WTC11 (cell line): ENCODE data around the gene COL19A1. TPM values are rescaled to one million over a fixed set of nuclear protein-coding genes. Genes with fewer than 3 reads are reported as not detected.

Experiments
- ATAC-seq: fragments of 200-7000 bp; cut with Tn5 transposase; 2 replicates; pipeline ENCODE4 v1.10.0; 2021; ENCODE audit warnings: mild to moderate bottlenecking, moderate library complexity
- CTCF ChIA-PET: fragments of 300-600 bp; sonication (Branson Sonifier 250); formaldehyde crosslinking; loops from one replicate; lab custom pipeline; 2021; ENCODE audit warnings: antibody characterized with exemption; lab: Charles Lee
- POLR2A ChIA-PET: fragments of 350-600 bp; sonication (Branson Sonifier 250); formaldehyde crosslinking; loops from one replicate; lab custom pipeline; 2021; ENCODE audit warnings: antibody characterized with exemption; lab: Charles Lee
- DNase-seq: peaks from one replicate; pipeline ENCODE4 v3.0.0; 2021; ENCODE audit warnings: low spot score
- H3K27ac Mint-ChIP-seq: 2 replicates; pipeline ENCODE4 v1.8.0; 2021; ENCODE audit warnings: mixed read lengths
- H3K27me3 Mint-ChIP-seq: 2 replicates; pipeline ENCODE4 v1.8.0; 2021; ENCODE audit warnings: low read depth, mild to moderate bottlenecking, moderate library complexity, mixed read lengths
- H3K36me3 Mint-ChIP-seq: 2 replicates; pipeline ENCODE4 v1.8.0; 2021; ENCODE audit warnings: mixed read lengths
- H3K4me1 Mint-ChIP-seq: 2 replicates; pipeline ENCODE4 v1.8.0; 2022; ENCODE audit warnings: mixed read lengths
- H3K4me3 Mint-ChIP-seq: 2 replicates; pipeline ENCODE4 v1.8.0; 2021; ENCODE audit warnings: mild to moderate bottlenecking, moderate library complexity, mixed read lengths
- H3K9me3 Mint-ChIP-seq: 2 replicates; pipeline ENCODE4 v1.8.0; 2021; ENCODE audit warnings: mixed read lengths
- CREM ChIP-seq: sonication (generic); formaldehyde crosslinking; IDR thresholded peaks from 2 replicates; pipeline ENCODE4 v1.8.1; 2022; ENCODE audit warnings: mild to moderate bottlenecking, missing genetic modification reagents, moderate library complexity
- EMX1 ChIP-seq: fragments of 250-450 bp; sonication (Bioruptor Pico); IDR thresholded peaks from 2 replicates; pipeline ENCODE4 v1.8.0; 2021; ENCODE audit warnings: mild to moderate bottlenecking
- GABPB1 ChIP-seq: sonication (generic); formaldehyde crosslinking; IDR thresholded peaks from 2 replicates; pipeline ENCODE4 v1.8.1; 2023; ENCODE audit warnings: mild to moderate bottlenecking, missing genetic modification reagents
- MXD4 ChIP-seq: fragments of 250-450 bp; sonication (Bioruptor Pico); IDR thresholded peaks from 2 replicates; pipeline ENCODE4 v1.8.0; 2021; ENCODE audit warnings: mild to moderate bottlenecking, moderate library complexity, borderline replicate concordance
- NFATC4 ChIP-seq: fragments of 250-450 bp; sonication (Bioruptor Pico); IDR thresholded peaks from 2 replicates; pipeline ENCODE4 v1.9.0; 2021; ENCODE audit warnings: mild to moderate bottlenecking
- OVOL2 ChIP-seq: fragments of 250-450 bp; sonication (Bioruptor Pico); IDR thresholded peaks from 2 replicates; pipeline ENCODE4 v1.9.0; 2021; ENCODE audit warnings: mild to moderate bottlenecking, borderline replicate concordance
- SMAD4 ChIP-seq: sonication (generic); formaldehyde crosslinking; IDR thresholded peaks from 2 replicates; pipeline ENCODE4 v1.8.0; 2022; ENCODE audit warnings: mild to moderate bottlenecking, missing genetic modification reagents
- TCF7 ChIP-seq: sonication (generic); formaldehyde crosslinking; IDR thresholded peaks from 2 replicates; pipeline ENCODE4 v1.8.0; 2022; ENCODE audit warnings: mild to moderate bottlenecking, low read depth, missing genetic modification reagents, moderate library complexity
- TP53 ChIP-seq: sonication (generic); formaldehyde crosslinking; IDR thresholded peaks from 2 replicates; pipeline ENCODE4 v1.8.1; 2023; ENCODE audit warnings: mild to moderate bottlenecking, missing genetic modification reagents
- ZNF121 ChIP-seq: sonication (generic); formaldehyde crosslinking; IDR thresholded peaks from 2 replicates; pipeline ENCODE4 v1.8.0; 2023; ENCODE audit warnings: missing genetic modification reagents
- ZNF138 ChIP-seq: sonication (generic); formaldehyde crosslinking; conservative IDR thresholded peaks from 2 replicates; pipeline ENCODE4 v1.8.1; 2022; ENCODE audit warnings: mild to moderate bottlenecking, moderate library complexity, missing genetic modification reagents
- ZNF396 ChIP-seq: fragments of 250-450 bp; sonication (Bioruptor Pico); IDR thresholded peaks from 2 replicates; pipeline ENCODE4 v1.8.0; 2021; ENCODE audit warnings: mild to moderate bottlenecking, moderate library complexity, borderline replicate concordance
- ZNF423 ChIP-seq: fragments of 250-450 bp; sonication (Bioruptor Pico); IDR thresholded peaks from 2 replicates; pipeline ENCODE4 v2.1.2; 2022; ENCODE audit warnings: mild to moderate bottlenecking, moderate library complexity
- total RNA-seq: library from RNA; stranded (reverse); gene quantifications from 3 replicates; pipeline ENCODE4 v1.2.3, GENCODE V29; 2021
- TF ChIP-seq, protein P1 (sequence below): sonication (generic); formaldehyde crosslinking; IDR thresholded peaks from 2 replicates; pipeline ENCODE4 v1.8.1; 2022; ENCODE audit warnings: low read depth, mild to moderate bottlenecking, moderate library complexity, missing genetic modification reagents, borderline replicate concordance
- TF ChIP-seq, protein P2 (sequence below): sonication (generic); formaldehyde crosslinking; IDR thresholded peaks from 2 replicates; pipeline ENCODE4 v1.8.1; 2023; ENCODE audit warnings: mild to moderate bottlenecking, missing genetic modification reagents
- TF ChIP-seq, protein P3 (sequence below): fragments of 250-450 bp; sonication (Bioruptor Pico); IDR thresholded peaks from 2 replicates; pipeline ENCODE4 v1.9.0; 2021; ENCODE audit warnings: mild to moderate bottlenecking
- TF ChIP-seq, protein P4 (sequence below): fragments of 250-450 bp; sonication (Bioruptor Pico); IDR thresholded peaks from 2 replicates; pipeline ENCODE4 v1.9.0; 2021; ENCODE audit warnings: mild to moderate bottlenecking
- TF ChIP-seq, protein P5 (sequence below): fragments of 250-450 bp; sonication (Bioruptor Pico); IDR thresholded peaks from 2 replicates; pipeline ENCODE4 v2.1.2; 2022; ENCODE audit warnings: mild to moderate bottlenecking, moderate library complexity
- TF ChIP-seq, protein P6 (sequence below): fragments of 200-600 bp; IDR thresholded peaks from 2 replicates; pipeline ENCODE4 v1.8.0; 2022; ENCODE audit warnings: antibody characterized with exemption
- TF ChIP-seq, protein P7 (sequence below): fragments of 250-450 bp; sonication (Bioruptor Pico); conservative IDR thresholded peaks from 2 replicates; pipeline ENCODE4 v1.9.0; 2021; ENCODE audit warnings: mild to moderate bottlenecking
- TF ChIP-seq, protein P8 (sequence below): fragments of 250-450 bp; sonication (Bioruptor Pico); IDR thresholded peaks from 2 replicates; pipeline ENCODE4 v1.9.0; 2021; ENCODE audit warnings: moderate library complexity, mild to moderate bottlenecking, inconsistent platforms, borderline replicate concordance

Gene COL19A1
- total RNA-seq, 1 experiment from 2014 or later = not detected

DNA sequence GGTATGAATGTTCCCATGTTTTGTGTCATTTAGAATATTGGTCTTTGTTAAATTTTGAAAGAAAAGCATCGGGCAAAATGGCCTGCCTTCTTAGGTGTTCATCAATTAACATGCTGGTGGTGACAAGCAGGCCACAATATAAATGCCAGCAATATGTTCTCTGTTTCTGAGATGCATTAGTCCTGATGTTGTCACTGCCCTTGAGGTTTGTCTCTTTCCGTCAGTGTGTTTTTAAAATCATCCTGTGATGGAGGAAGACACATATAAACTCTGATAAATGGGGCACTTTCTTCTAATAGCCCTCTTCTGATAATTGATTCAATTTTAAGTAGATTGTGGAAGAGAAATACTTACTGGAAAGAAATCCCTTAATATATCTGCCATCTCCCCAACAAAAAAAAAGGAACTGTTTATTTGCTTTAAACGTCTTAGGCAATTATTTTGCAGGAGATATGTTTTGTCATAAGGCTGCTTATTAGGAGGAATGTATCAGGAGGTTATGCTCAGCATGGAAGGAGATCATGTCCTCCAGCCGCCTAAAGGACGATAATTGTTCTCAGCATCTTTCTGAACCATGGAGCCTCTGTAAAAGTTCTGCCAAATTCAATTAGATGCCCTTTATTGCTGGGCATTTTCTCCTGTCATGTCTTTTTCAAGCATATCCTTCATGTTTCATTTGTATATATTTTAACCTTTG, 302.5 kb downstream of the COL19A1 start:
- Mint-ChIP-seq H3K27ac (no peak overlapping the region), H3K27me3 (no peaks in the 10 kb centered on the region; the same call in 1 of the 2 replicates), H3K4me3 (no peak overlapping the region), H3K9me3 (no peaks in the 10 kb centered on the region), H3K4me1 (peaks cover 4% of the 10 kb centered on the region)
- POLR2A ChIA-PET = no interaction called here
- ATAC-seq = no peak
- no peak for DNase-seq
- TF ChIP-seq TP53 (CRISPR knock-in tag) = no peak
- TF ChIP-seq, protein P1, sequence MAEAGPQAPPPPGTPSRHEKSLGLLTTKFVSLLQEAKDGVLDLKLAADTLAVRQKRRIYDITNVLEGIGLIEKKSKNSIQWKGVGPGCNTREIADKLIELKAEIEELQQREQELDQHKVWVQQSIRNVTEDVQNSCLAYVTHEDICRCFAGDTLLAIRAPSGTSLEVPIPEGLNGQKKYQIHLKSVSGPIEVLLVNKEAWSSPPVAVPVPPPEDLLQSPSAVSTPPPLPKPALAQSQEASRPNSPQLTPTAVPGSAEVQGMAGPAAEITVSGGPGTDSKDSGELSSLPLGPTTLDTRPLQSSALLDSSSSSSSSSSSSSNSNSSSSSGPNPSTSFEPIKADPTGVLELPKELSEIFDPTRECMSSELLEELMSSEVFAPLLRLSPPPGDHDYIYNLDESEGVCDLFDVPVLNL (CRISPR knock-in tag) = no peak
- no peak for TF ChIP-seq ZNF138 (CRISPR knock-in tag)
- TF ChIP-seq, protein P2, sequence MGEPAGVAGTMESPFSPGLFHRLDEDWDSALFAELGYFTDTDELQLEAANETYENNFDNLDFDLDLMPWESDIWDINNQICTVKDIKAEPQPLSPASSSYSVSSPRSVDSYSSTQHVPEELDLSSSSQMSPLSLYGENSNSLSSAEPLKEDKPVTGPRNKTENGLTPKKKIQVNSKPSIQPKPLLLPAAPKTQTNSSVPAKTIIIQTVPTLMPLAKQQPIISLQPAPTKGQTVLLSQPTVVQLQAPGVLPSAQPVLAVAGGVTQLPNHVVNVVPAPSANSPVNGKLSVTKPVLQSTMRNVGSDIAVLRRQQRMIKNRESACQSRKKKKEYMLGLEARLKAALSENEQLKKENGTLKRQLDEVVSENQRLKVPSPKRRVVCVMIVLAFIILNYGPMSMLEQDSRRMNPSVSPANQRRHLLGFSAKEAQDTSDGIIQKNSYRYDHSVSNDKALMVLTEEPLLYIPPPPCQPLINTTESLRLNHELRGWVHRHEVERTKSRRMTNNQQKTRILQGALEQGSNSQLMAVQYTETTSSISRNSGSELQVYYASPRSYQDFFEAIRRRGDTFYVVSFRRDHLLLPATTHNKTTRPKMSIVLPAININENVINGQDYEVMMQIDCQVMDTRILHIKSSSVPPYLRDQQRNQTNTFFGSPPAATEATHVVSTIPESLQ (CRISPR knock-in tag) = no peak
- TF ChIP-seq, all 79 proteins: peak for 0
- H3K36me3 Mint-ChIP-seq = no peaks in the 10 kb centered on the region
- CTCF ChIA-PET = no interaction called here

DNA sequence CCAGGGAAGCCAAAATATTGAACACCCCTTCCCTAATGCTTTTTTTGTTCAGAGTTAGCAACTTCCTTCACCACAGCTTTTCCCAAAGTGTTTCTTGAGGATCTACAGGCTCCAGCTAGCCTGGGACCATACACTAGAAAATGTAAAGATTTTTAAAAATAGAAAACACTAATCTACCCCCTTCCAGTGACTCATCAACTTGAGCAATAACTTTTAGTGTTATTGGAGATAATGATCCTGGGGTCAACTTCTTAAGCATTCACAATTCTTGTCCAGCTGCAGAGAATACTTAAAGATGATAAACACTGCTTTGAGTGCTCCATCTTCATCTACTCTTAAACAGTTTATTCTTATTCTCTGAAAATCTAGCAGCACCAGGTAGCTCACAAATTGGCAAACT, 304.9 kb downstream of the COL19A1 start:
- no peak for TF ChIP-seq SMAD4
- no peak for TF ChIP-seq MXD4 (CRISPR knock-in tag)
- TF ChIP-seq ZNF423 = no peak
- TF ChIP-seq NFATC4 (CRISPR knock-in tag) = no peak
- TF ChIP-seq, protein P3, sequence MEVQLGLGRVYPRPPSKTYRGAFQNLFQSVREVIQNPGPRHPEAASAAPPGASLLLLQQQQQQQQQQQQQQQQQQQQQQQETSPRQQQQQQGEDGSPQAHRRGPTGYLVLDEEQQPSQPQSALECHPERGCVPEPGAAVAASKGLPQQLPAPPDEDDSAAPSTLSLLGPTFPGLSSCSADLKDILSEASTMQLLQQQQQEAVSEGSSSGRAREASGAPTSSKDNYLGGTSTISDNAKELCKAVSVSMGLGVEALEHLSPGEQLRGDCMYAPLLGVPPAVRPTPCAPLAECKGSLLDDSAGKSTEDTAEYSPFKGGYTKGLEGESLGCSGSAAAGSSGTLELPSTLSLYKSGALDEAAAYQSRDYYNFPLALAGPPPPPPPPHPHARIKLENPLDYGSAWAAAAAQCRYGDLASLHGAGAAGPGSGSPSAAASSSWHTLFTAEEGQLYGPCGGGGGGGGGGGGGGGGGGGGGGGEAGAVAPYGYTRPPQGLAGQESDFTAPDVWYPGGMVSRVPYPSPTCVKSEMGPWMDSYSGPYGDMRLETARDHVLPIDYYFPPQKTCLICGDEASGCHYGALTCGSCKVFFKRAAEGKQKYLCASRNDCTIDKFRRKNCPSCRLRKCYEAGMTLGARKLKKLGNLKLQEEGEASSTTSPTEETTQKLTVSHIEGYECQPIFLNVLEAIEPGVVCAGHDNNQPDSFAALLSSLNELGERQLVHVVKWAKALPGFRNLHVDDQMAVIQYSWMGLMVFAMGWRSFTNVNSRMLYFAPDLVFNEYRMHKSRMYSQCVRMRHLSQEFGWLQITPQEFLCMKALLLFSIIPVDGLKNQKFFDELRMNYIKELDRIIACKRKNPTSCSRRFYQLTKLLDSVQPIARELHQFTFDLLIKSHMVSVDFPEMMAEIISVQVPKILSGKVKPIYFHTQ (CRISPR knock-in tag) = no peak
- TF ChIP-seq CREM (CRISPR knock-in tag) = no peak
- no peak for TF ChIP-seq GABPB1 (CRISPR knock-in tag)
- TF ChIP-seq, protein P4, sequence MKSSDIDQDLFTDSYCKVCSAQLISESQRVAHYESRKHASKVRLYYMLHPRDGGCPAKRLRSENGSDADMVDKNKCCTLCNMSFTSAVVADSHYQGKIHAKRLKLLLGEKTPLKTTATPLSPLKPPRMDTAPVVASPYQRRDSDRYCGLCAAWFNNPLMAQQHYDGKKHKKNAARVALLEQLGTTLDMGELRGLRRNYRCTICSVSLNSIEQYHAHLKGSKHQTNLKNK (CRISPR knock-in tag) = no peak
- TF ChIP-seq, protein P5, sequence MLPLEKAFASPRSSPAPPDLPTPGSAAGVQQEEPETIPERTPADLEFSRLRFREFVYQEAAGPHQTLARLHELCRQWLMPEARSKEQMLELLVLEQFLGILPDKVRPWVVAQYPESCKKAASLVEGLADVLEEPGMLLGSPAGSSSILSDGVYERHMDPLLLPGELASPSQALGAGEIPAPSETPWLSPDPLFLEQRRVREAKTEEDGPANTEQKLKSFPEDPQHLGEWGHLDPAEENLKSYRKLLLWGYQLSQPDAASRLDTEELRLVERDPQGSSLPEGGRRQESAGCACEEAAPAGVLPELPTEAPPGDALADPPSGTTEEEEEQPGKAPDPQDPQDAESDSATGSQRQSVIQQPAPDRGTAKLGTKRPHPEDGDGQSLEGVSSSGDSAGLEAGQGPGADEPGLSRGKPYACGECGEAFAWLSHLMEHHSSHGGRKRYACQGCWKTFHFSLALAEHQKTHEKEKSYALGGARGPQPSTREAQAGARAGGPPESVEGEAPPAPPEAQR (CRISPR knock-in tag) = no peak
- no peak for TF ChIP-seq ZNF121 (CRISPR knock-in tag)
- TF ChIP-seq ZNF396 (CRISPR knock-in tag) = no peak
- TF ChIP-seq TCF7 (CRISPR knock-in tag) = no peak
- TF ChIP-seq, protein P6, sequence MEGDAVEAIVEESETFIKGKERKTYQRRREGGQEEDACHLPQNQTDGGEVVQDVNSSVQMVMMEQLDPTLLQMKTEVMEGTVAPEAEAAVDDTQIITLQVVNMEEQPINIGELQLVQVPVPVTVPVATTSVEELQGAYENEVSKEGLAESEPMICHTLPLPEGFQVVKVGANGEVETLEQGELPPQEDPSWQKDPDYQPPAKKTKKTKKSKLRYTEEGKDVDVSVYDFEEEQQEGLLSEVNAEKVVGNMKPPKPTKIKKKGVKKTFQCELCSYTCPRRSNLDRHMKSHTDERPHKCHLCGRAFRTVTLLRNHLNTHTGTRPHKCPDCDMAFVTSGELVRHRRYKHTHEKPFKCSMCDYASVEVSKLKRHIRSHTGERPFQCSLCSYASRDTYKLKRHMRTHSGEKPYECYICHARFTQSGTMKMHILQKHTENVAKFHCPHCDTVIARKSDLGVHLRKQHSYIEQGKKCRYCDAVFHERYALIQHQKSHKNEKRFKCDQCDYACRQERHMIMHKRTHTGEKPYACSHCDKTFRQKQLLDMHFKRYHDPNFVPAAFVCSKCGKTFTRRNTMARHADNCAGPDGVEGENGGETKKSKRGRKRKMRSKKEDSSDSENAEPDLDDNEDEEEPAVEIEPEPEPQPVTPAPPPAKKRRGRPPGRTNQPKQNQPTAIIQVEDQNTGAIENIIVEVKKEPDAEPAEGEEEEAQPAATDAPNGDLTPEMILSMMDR = no peak
- TF ChIP-seq EMX1 = no peak
- TF ChIP-seq, protein P7, sequence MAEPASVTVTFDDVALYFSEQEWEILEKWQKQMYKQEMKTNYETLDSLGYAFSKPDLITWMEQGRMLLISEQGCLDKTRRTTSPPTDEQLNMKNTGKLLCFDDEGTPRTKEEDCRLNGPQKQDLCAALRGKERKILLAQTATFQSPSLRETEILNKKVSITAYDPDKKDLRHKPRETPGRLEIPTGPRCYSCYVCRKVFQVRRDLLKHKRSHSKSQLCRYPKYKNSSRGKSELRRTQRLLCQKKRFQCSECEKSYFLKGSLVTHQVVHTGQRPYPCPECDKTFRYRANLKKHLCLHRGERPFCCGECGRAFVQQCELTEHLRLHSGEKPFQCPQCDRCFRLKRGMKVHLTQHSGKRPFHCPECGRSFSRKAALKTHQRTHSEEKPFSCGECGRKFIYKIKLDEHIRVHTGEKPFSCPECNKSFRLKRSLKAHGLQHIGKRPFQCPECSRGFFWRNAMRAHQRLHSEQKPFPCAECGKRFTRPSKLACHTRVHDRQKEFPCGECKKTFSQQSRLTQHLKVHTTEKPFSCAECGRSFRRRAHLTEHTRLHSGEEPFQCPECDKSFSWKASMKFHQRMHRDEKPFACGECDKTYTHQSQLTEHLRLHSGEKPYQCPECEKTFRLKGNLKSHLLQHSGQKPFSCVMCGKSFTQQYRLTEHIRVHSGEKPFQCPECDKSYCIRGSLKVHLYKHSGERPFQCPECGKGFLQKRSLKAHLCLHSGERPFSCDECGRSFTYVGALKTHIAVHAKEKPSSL (CRISPR knock-in tag) = no peak
- TF ChIP-seq, protein P8, sequence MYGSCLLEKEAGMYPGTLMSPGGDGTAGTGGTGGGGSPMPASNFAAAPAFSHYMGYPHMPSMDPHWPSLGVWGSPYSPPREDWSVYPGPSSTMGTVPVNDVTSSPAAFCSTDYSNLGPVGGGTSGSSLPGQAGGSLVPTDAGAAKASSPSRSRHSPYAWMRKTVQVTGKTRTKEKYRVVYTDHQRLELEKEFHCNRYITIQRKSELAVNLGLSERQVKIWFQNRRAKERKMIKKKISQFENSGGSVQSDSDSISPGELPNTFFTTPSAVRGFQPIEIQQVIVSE = no peak
- TF ChIP-seq OVOL2 = no peak

More for the DNA sequence above, 304.9 kb downstream of the COL19A1 start:
- no peak overlapping the region for H3K27ac Mint-ChIP-seq
- H3K27me3 Mint-ChIP-seq = no peaks in the 10 kb centered on the region; the same call in 1 of the 2 replicates
- H3K4me3 Mint-ChIP-seq = no peak overlapping the region
- no peaks in the 10 kb centered on the region for H3K36me3 Mint-ChIP-seq
- CTCF ChIA-PET = interaction anchor here (0.8 kb wide), 1 partner anchor 23 kb away, joined by 3 read pairs; no protein-coding TSS in a partner anchor
- ATAC-seq (no peak), DNase-seq (no peak)
- peaks cover under 1% of the 10 kb centered on the region for H3K4me1 Mint-ChIP-seq
- H3K9me3 Mint-ChIP-seq = no peaks in the 10 kb centered on the region
- POLR2A ChIA-PET = no interaction called here
